OCI-LY1 (cell line): ENCODE data around the gene PTPRT.

Source experiments
- EZH2 ChIP-seq: fragments of 200-600 bp; sonication (generic), shearing (Covaris generic); IDR thresholded peaks from 2 replicates; pipeline ENCODE4 v1.8.0; 2017; ENCODE audit warnings: borderline replicate concordance, mixed run types, mild to moderate bottlenecking, antibody characterized with exemption, low read length, moderate library complexity, mixed read lengths
- TF ChIP-seq, protein P1 (sequence below): fragments of 200-600 bp; sonication (generic), shearing (Covaris generic); IDR thresholded peaks from 2 replicates; pipeline ENCODE4 v1.5.1; 2017; ENCODE audit warnings: mild to moderate bottlenecking, antibody characterized with exemption, low read length, moderate library complexity, mixed read lengths

DNA sequence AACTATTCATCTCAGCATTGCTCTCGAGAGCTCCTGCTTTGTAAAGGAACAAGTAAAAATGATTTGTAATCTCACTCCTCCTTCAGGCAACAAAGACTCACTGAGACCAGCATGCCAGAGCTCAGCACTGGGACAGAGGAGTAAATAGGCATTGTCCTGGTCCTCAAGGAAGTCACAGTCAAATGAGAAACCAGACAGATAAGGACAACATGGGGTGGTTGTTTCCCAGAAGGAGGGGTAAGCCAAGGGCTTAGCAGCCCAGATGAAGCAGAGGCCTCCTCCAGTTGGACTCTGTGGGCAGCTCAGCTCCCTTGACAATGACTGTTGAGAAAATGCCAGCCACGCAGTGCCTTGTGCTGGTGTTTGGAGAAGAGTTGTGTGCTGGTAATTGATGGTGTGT, 1145.8 kb downstream of the PTPRT start:
- TF ChIP-seq, protein P1, sequence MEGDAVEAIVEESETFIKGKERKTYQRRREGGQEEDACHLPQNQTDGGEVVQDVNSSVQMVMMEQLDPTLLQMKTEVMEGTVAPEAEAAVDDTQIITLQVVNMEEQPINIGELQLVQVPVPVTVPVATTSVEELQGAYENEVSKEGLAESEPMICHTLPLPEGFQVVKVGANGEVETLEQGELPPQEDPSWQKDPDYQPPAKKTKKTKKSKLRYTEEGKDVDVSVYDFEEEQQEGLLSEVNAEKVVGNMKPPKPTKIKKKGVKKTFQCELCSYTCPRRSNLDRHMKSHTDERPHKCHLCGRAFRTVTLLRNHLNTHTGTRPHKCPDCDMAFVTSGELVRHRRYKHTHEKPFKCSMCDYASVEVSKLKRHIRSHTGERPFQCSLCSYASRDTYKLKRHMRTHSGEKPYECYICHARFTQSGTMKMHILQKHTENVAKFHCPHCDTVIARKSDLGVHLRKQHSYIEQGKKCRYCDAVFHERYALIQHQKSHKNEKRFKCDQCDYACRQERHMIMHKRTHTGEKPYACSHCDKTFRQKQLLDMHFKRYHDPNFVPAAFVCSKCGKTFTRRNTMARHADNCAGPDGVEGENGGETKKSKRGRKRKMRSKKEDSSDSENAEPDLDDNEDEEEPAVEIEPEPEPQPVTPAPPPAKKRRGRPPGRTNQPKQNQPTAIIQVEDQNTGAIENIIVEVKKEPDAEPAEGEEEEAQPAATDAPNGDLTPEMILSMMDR = no peak
- no peak for TF ChIP-seq EZH2
